Choroid plexus epithelial cell (primary cell): ENCODE results near the gene APBB2.
A peak's percentile ranks its signal among the peaks of the same experiment; 100 is the strongest.

Source experiments
- DNase-seq: peaks from one replicate; pipeline ENCODE4 v3.0.0-alpha.2; 2010; ENCODE audit warnings: low read depth
- H3K4me3 ChIP-seq: 2 replicates; pipeline ENCODE4 v1.5.1; 2011; ENCODE audit warnings: low read depth, mild to moderate bottlenecking, control low read depth, low read length, moderate library complexity
- CTCF ChIP-seq: conservative IDR thresholded peaks from 2 replicates; pipeline ENCODE4 v1.5.1; 2011; ENCODE audit warnings: low read depth, mild to moderate bottlenecking, control low read depth, inconsistent platforms, low read length, moderate library complexity

Gene APBB2

DNA sequence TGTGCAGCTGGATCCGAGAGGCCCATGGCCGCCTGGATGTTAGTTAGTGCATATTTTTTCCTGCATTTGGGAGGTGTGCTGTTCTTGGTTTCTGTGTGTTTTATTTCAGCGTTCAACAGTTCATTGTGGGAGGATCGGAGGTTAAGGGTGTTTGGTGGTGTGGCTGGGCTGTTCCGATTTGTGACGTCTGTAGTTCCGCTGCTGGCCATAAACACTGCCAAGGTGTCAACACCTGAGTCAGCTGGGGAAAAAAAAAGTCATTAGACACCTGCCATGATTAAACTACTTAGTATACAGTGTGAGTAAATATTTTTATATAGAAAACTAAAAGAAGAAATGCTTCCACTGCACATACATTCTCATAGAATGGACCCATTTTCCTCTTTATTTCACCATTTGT lies 200.2 kb downstream of the APBB2 start:
- TF ChIP-seq CTCF = no peak
- H3K4me3 ChIP-seq = no peak overlapping the region
- DNase-seq = no peak

DNA sequence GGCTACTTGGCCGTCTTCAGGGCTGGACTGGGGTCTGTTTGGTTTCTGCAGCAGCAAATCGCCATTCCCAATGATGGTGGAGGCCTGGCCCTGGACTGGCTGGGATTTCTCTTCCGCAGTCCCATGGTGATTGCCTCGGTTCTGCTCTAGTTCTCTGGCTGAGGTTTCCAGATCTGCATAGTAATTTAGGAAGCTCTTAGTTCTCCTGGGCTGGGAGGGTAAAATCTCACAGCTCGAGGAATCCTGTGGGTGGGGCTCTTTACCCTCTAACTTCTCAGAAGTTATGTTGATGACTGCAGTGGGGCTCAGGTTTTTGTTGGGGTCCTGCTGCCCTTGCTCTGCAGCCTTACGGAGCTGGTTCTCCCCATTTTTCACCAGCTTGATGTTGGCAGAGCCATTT lies 200.6 kb downstream of the APBB2 start:
- DNase-seq = no peak
- no peak for TF ChIP-seq CTCF
- no peak overlapping the region for H3K4me3 ChIP-seq

DNA sequence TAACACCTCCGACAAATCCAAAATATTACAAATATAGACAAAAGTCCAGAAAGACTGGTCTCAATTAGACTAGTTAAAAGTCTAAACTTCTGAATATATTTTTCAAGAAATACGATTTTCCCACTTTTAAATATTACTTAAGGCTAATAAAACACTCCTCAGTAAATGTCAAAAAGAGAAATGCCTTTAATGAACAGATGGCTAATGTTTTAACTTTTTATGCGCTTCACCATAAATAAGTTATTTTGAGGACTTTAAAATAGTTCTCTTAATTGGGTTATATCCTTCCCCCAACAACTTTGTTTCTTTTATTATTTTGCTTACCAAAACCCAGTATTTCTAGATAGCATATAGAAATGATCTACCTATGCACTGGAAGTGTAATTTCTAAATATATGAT lies 201.4 kb downstream of the APBB2 start:
- no peak overlapping the region for H3K4me3 ChIP-seq
- TF ChIP-seq CTCF = no peak
- no peak for DNase-seq

- TF ChIP-seq CTCF = no peak
- no peak overlapping the region for H3K4me3 ChIP-seq
- peak; percentile 75 for DNase-seq
Observed at GRCh38 chr4:41012293-41012692, 202.0 kb downstream of the APBB2 start.

DNA sequence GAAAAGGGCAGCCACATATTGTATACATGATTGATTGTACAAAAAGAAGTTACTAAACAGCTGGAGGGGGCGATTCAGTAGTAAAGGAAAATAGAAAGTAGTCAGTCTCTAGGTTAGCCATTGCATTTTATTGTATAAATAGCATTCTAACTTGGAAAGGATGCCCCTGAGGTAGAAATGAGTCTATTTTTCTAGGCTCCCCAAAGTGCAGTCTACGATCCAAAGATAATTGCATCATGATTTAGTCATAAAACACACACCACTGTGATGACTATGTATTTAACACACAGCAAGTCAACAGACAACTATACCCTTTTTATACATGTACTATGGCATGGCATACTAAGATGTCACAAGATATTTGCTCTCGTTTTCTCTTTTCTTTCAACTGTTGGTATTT lies 204.9 kb downstream of the APBB2 start:
- no peak for TF ChIP-seq CTCF
- H3K4me3 ChIP-seq = no peak overlapping the region
- DNase-seq = peak; percentile 68

GRCh38 chr4:41006141-41006540 lies 208.2 kb downstream of the APBB2 start:
- no peak for TF ChIP-seq CTCF
- no peak overlapping the region for H3K4me3 ChIP-seq
- DNase-seq = no peak

- TF ChIP-seq CTCF = no peak
- no peak overlapping the region for H3K4me3 ChIP-seq
- no peak for DNase-seq
Observed at GRCh38 chr4:41002309-41002708, 212.0 kb downstream of the APBB2 start.
